Stimulated activated CD4-positive, alpha-beta T cell treated with anti-CD3 and anti-CD28 coated beads, Interleukin-1b, Interleukin-23, amount 100 ng/mL, for 24 hours (primary cell): ENCODE measurements around the gene STK16.
"Not testable (repeated sequence)": the region's sequence is repeated elsewhere in the genome, so short reads cannot be mapped to it uniquely, and the experiment has no call there.

Experiments used
- DNase-seq, 4 experiments: peaks; one replicate each; pipeline ENCODE4 v3.0.0-alpha.2; 2020; ENCODE audit warnings: low read depth in 4 of 4, low spot score in 1 of 4

Gene STK16

DNA sequence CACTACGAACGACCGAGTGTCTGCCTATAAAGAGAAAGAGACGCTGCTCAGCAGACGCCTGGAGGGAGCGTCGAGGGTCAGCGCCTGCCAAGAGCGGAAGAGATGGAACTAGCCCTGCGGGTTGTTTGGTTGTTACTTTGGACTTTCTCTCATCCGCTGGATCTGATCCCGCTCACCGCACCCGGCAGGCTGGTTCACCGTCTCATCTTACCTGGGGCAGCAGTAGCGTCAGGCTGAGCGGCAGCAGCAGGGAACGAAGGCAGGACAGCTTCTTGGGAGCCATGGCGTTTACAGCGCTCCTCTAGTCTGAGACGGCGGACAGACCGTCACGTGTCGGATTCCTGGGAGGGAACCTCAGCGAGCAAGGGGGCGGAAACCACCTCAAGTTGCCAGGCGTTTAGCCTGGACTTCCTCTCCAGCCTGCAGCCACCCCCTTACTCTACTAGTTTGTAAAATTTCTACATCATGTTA is 2.0 kb upstream of the STK16 start:
- DNase-seq, result no peak

DNA sequence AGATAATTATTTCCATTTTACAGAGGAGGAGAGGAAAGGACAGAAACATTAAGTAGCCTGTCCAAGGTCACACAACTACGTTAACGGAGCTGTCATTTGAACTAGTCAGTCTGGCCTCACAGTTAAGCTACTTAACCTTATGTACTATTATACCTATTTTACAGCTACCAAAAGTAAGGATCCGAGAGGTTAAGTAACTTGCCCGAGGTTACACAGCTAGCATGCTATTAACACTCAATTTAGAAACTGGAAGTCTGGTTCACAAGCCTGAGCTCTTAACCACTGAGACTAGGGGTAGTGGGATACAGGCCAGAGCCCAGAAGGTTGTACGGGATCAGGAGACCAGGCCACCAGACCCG is 511 bp upstream of the STK16 start:
- DNase-seq, result no peak

DNA sequence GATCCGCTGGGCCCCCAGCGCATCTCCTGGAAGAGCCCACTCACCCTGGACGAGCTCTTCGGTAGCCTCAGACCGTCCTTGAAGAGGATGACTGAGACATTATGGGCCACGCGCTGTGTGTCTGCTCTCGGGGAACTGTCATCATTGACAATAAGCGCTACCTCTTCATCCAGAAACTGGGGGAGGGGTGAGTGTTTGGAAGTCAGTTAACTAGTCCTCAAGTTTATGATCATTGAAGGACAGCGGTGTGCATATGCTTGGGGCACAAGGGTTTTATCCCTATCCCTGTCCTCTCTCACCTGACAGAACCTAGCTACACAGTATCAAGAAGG is 586 bp downstream of the STK16 start:
- DNase-seq, result no peak

DNA sequence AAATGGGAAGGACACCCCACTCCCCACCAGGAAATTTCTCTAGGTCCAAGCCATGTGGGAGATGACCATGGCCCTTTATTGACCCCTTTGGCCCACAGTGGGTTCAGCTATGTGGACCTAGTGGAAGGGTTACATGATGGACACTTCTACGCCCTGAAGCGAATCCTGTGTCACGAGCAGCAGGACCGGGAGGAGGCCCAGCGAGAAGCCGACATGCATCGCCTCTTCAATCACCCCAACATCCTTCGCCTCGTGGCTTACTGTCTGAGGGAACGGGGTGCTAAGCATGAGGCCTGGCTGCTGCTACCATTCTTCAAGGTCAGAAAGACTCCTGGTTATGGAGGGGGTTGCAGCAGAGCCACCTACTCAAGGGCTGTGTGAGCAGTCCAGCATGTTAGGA is 1.3 kb downstream of the STK16 start:
- no peak for DNase-seq

DNA sequence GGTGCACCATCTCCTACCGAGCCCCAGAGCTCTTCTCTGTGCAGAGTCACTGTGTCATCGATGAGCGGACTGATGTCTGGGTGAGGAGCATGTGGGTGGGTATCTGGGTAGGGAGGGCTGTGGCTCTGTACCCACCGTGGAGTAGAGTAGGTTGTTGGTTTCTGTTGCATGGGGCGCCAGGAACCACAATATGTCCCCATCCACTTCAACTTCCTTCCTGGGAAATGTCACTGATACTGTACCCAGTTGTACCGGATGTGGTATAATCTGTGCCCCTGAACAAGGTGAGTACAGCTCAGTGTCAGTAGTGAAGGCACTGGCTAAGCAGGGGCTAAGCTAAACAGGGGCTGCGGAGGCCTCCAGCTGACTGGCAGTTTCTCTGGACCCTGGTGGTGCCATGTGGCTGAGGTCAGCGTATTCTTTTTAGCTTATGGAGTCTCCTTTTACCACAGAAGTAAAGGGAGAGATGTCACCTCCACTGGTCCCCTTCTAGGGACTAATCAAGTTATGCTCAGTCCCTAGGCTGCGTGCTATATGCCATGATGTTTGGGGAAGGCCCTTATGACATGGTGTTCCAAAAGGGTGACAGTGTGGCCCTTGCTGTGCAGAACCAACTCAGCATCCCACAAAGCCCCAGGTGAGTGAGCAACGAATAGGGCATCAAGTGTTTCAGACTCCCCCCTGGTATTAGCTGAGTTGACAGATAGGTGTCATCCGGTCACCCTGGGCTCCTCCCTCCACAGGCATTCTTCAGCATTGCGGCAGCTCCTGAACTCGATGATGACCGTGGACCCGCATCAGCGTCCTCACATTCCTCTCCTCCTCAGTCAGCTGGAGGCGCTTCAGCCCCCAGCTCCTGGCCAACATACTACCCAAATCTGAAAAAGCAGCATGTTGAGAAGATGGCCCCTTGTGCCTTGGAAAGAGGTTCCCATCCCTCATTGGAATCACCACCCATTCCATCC is 2.7 kb downstream of the STK16 start:
- peak in 2 of 4 experiments; percentile 35 to 42 for DNase-seq

DNA sequence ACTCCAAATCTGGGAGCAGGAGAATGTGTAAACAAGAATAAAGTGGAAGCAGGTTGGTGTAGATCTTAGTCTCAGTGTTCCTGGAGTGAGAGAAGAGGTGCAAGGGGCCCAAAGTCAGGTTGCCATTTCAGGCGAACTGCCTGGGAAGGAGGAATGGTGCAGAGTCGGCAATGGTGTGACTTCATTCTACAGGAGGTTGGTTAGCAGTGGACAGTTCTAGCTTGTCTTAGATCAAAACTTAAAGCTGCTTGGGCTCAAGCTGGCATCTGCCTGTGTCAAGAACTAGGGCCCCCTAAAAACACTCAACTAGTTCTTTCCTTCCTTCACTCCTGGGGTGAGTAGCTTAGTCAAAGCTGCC is 3.5 kb downstream of the STK16 start:
- DNase-seq, result no peak

DNA sequence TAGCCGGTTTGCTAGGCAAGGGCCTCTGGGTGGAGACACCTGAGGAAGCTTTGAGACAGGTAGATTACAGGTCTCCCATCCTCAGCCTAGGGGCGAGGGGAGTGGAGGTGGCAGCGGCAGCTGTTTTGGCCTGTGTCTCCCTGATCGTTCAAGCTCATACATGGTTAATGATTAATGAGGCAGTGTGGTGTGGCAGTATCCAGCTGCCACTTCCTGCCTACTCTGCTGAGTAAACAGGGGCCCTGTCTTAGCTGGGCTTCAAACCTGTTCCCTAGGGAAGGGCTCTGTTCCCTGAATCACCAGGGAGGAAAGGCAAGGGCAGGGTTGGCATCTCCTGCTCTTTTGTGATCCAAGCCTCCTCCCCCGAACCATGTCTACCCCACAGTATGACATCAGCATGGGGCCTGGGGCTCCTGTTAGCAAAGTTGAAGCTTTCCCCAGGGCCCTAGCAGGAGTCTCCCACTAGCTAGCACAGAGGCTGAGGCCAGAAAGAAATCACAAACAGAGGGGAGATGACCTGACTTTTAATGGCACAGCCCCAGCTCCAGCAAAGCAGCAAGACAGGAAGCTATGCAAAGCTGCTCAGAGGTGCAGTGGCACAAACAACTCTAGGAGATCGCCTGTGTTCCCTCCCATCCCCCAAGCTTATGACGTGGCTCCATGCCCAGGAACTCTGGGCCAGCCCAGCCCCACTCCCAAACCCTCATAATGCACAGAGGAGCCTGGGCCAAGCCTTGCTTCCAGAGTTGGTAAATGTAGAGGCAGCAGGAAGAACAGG is 4.1 kb downstream of the STK16 start:
- DNase-seq, result no peak

DNA sequence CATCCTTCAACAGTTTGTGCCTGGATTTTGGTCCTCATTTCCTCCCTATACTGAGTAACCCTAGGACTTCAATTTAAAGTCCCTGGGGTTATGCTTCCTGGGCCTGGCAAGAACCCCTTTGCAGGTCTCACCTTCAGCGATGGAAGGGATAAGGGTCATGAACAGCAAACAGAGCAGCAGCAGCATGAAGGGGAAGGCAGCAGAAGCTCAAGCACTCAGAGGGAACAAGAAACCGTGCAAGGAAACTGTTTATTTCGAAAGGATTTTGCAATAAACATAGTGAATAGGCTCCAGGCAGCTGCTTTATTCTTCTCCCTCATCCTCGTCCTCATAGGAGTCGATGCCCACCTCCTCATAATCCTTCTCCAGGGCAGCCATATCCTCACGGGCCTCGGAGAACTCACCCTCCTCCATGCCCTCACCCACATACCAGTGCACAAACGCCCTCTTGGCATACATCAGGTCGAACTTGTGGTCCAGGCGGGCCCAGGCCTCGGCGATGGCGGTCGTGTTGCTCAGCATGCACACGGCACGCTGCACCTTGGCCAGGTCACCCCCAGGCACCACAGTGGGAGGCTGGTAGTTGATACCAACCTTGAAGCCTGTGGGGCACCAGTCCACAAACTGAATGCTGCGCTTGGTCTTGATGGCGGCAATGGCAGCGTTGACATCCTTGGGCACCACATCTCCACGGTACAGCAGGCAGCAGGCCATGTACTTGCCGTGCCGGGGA is 4.9 kb downstream of the STK16 start:
- no peak for DNase-seq

DNA sequence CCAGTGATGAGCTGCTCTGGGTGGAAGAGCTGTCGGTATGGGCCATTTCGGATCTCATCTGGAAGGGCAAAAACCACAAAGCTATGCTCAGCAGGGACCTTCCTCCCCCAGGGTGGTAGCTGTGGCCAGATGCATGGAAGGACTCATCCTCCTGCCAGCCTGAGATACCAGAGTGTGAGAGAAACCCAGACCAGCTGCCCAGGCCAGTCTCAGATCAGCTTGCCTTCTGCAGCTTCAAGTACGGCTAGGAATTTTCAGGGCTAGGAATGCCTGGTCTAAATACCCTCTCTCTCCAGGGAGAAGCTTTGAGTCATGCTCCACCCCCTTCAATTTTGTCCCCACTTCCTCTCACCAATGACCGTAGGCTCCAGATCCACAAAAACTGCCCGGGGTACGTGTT is 6.4 kb downstream of the STK16 start:
- DNase-seq, result no peak

DNA sequence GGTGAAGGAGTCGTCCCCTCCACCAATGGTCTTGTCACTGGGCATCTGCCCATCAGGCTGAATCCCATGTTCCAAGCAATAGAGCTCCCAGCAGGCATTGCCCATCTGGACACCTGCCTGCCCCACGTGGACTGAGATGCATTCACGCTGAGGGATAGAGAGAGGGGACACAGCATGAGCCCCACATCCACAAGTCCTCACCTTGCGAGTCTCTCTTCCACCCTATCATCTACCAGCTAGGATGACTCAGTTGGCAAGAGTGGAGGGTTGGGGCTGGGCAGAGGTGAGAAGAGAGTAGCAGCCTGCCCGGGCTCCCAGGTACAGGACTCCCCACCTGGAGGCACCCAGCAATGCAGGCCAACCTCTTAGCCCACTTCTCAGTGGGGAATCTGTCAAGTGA is 6.8 kb downstream of the STK16 start:
- DNase-seq, result peak in 1 of 4 experiments; percentile 21

DNA sequence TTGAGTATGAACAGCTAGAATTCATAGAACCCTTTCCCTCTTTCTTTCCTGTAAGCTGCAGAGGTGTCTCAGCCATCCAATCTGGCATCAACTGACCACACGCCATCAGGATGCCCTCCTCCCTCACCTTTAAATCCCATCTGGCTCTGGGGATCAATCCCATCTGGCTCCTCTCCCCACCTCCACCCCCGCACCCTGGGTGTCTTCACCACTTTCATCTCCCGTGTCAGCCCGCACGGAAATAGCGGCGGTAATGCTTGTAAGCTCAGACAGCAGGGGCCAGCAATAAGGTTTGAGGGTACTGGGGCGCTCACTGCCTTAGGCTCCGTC is 7.3 kb downstream of the STK16 start:
- peak in 1 of 4 experiments; percentile 14 for DNase-seq

DNA sequence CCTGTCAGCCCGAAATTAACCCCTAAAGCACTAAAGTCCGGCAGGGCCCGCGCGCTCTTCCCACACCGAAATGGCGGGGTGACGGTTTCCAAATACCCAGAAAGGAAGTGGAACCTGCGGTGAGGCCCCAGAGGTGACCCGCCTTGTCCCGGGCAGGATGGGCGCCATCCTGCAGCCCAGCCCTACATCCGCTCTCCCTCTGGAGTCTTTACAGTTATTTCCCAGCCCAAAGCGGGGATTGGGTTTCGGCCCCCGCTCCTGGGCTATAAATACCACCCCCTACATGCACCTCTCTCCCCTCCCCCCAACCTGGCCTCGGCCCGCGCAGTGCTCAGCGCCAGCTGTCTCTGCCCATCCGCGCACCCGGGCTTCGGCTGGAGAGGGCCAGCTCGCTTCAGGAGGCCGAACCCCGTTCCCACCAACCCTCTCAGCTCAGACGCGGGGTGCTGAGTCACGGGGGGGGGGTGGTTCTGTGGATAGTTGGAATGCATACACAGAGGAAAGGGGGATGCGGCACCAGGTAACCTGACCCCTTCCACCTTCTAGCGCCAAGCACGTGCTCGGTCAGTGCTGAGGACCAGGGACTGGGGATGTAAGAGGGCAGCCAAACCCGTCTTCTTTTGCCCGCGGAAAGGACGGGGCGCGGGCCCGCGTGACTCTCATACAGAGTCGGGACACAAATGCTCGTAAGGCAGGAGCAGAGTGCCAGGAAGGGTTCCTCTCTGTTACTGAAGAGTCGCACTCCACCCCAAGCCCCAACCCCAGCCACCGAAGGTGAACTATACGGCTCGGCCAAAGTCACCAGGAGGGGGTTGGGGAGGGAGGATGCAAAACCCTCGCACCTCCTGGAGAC is 7.8 kb downstream of the STK16 start, which contains the start of gene TUBA4B:
TSS of gene TUBA4B (plus strand) at position 344 of the 853 bp plus-strand sequence. CDS start at position 509, 165 bp downstream.
- DNase-seq, result peak in 1 of 4 experiments; percentile 50

DNA sequence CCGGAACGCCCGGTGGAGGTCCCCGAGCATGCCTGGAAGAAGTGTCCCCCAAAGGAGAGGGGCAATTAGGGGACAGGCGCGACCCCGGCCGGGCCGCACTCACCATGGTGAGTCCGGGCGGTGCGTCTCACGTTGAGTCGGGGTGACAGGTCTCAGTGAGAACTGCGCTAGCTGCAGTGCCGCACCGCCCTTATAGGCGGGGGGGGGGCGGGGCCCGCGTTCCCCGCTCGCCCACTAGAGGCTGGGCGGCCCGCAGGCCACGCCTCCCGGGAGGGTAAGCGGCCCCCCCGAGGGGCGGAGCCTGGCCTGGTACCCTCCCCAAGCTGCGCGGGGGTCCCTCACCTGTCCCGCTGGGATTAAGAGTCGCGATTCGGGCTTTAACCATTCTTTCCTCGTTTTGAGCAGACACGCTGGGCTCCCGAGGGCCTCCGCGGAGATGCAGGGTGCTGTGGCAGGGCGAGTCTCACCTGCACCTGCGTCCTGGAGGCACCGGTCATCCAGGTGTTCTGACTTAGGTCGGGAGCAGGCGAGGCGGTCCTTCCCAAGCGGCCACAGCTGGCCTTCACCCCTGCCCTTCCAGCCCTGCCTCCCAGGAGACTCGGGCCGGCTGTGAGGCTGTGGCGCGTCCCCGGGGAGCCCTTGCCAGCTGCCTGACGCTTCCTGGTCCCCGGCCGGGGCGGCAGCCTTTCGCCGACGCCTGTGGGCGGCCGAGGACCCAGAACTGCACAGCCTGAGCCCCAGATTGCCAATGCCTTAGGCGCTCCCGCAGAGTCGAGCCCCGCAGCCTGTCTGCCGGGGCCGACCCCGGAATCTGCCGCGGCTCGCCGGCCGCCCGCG is 8.7 kb downstream of the STK16 start, which contains the start of gene TUBA4A:
TSS of gene TUBA4A (minus strand) at position 166 of the 837 bp plus-strand sequence. CDS start at position 106, 60 bp downstream.
- peak; percentile 74 to 92 (median 83) for DNase-seq

DNA sequence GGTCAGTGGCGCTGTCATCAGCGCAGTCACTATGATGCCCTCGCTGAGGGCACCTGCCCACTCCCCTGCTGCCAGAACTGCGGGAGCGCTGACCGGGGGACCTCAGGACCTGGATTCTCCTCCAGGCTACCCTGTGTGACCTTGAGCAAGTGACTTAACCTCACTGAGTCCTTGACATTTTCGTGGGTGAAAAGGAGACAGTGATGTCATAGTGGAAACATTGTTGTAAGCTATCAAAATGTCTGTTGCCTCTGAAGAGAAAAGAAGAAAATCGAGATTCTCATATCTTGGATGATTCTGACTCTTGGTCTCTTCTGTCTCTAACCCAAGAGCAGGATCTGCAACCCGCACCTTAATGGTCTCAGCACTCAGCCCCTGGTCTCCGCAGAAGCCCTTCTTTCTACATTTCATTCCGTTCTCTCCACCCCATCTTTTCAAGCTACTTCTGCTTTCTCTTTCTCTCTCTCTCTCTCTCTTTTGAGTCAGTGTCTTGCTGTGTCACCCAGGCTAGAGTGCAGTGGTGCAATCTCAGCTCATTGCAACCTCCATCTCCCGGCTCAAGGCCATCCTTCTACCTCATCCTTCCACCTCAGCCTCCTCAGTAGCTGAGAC is 9.4 kb downstream of the STK16 start:
- no peak for DNase-seq

DNA sequence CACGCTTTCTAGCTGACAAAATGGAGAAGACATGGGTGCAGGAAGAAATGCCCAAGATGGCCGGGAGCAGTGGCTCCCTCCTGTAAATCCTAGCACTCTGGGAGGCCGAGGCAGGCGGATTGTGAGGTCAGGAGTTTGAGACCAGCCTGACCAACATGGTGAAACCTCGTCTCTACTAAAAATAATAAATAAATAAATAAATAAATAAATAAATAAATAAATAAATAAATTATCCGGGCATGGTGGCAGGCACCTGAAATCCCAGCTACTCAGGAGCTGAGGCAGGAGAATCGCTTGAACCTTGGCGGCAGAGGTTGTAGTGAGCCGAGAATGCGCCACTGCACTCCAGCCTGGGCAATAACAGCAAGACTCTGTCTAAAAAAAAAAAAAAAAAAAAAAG is 13.7 kb downstream of the STK16 start:
- not testable (repeated sequence) for DNase-seq

DNA sequence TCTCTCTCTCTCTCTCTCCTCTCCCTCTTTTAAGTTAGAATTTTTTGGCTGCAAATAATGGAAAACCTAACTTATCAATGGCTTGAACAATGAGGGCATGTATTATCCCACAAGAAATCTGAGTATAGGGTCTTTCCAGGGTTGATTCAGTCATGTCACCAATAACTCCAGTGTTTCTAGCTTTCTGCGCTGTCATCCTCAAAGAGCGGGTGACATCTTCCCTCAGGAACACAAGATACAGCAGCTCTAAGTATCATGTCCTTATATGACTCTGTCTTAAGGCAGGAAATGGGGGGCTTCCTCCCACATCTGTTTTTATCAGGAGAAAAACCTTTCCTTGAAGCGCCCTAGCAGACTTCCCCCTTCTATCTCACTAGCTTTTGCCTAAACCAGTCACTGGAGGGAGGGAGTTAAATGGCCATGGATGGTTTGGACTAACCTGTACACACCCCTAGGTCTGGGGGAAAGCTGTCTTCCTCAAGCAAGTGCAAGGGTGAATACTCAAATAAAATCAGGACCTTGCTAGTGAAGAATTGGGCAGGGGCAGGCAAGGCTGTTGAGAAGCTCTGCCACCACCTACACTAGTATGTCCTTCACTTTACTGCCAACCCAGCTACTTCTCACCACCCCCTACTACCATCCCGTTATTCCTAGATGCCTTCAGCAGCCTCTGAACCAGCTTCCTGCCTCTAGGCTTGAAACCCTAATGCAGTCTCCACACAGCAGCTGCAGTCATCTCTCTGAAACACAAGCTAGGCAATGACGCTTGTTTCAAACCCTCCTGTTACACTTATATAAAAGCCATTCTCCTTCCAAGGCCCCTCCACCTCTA is 16.0 kb downstream of the STK16 start:
- no peak for DNase-seq

DNA sequence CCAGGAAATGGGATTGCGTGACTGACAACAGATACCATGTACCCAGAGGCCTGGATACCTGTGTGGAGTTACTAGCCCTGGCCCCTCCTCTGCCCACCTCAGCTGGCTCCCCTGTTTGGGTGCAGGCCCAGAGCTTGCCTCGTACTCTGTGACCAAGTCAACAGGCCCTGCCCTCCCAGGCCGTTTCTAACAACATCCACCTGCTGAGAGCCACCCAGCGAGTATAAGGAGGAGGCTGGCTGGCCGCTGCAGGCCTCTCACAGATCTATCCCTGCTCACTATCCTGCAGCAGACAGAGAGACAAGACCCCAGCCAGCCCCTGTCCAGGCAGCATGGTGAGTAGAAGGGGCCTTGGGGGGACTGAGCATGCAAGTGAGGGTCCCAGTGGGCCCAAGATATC is 21.0 kb downstream of the STK16 start:
- no peak for DNase-seq

DNA sequence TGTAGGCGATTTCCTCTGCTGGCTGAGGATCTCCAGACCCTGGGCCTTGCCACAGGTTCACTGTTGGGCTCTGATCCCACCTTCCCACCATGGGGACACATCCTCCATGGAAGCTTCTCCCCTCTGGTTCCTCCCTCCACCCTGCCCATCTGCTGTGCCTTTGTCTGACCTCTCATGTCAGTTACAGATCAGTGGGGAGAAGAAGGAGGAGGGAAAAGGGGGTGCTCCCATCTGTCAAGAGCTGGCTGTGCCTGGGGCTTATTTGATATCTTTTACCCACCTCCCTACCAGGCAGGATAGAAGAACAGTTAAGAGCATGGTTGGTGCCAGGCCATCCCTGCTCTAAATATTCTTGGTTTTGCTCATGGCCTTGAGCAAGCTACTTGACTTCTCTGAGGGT is 21.6 kb downstream of the STK16 start:
- no peak for DNase-seq
